ENCODE measurements around the gene ZNF516. TPM values are rescaled to one million over a fixed set of nuclear protein-coding genes. Genes with fewer than 3 reads are reported as not detected.

ZNF516 gene
- total RNA-seq, 1 experiment from 2014 or later = 22.6 TPM

GRCh38 chr18:76454418-76454817 is 40.6 kb downstream of the ZNF516 start:
- Histone ChIP-seq H3K4me1 (ENCODE audit: insufficient read depth, low read length) (peaks cover 2% of the 10 kb centered on the region; the same call in 1 of the 2 replicates), H4K8ac (replicated peaks; ENCODE audit: insufficient read length, low read depth, low read length) (no peak overlapping the region), H3K27ac (ENCODE audit: insufficient read length, low read depth, low read length) (no peak overlapping the region), H3K9me3 (ENCODE audit: control insufficient read depth, low read depth, low read length) (no peaks in the 10 kb centered on the region), H3K4me2 (ENCODE audit: insufficient read depth, insufficient read length, low read length) (no peak overlapping the region), H2BK120ac (ENCODE audit: low read depth, low read length, poor library complexity, severe bottlenecking) (no peak overlapping the region), H3K9ac (ENCODE audit: extremely low read depth, insufficient read length, low read length) (no peak overlapping the region), H4K5ac (ENCODE audit: insufficient read length, low read depth, low read length) (no peak overlapping the region), H2AFZ (ENCODE audit: low read length) (no peak overlapping the region), H3K27me3 (ENCODE audit: insufficient read depth, low read length) (no peaks in the 10 kb centered on the region; the same call in 1 of the 2 replicates), H3K23me2 (ENCODE audit: insufficient read length, low read depth, low read length, poor library complexity, severe bottlenecking) (peaks cover 11% of the 10 kb centered on the region), H3K18ac (ENCODE audit: insufficient read length, low read depth, low read length) (no peak overlapping the region), H2BK15ac (ENCODE audit: low read depth, low read length) (no peak overlapping the region), H3K4ac (ENCODE audit: low read depth, low read length) (no peak overlapping the region), H4K20me1 (ENCODE audit: control insufficient read depth, insufficient read depth, insufficient read length) (no peaks in the 10 kb centered on the region), H3T11ph (ENCODE audit: low read length) (no peak overlapping the region), H2BK5ac (ENCODE audit: insufficient read length, low read length) (no peak overlapping the region), H2BK12ac (ENCODE audit: insufficient read length, low read depth, low read length) (no peak overlapping the region), H3K79me2 (ENCODE audit: insufficient read depth, low read length) (no peaks in the 10 kb centered on the region; the same call in 1 of the 2 replicates), H4K91ac (ENCODE audit: insufficient read length, low read depth, low read length) (no peak overlapping the region), H3K79me1 (ENCODE audit: insufficient read depth, low read depth, low read length, poor library complexity, severe bottlenecking) (no peaks in the 10 kb centered on the region), H3K56ac (ENCODE audit: insufficient read length, low read depth, low read length) (no peak overlapping the region), H3K23ac (ENCODE audit: insufficient read length, low read depth, low read length) (no peak overlapping the region), H2BK20ac (ENCODE audit: low read depth, low read length, poor library complexity, severe bottlenecking) (no peak overlapping the region), H2AK5ac (ENCODE audit: insufficient read length, low read length) (no peak overlapping the region), H3K14ac (ENCODE audit: insufficient read depth, low read length) (no peak overlapping the region)
- H3K4me1 Mint-ChIP-seq = peaks cover 51 to 63% of the 10 kb centered on the region in 2 experiments
- H3K27me3 Mint-ChIP-seq (ENCODE audit: low read depth) = peaks cover 15% of the 10 kb centered on the region
- no peak for TF ChIP-seq CTCF (conservative IDR thresholded peaks at IDR 0.05)
- no peak for DNase-seq
- no peak overlapping the region for H3K4me3 Mint-ChIP-seq
- H3K9me3 Mint-ChIP-seq = no peaks in the 10 kb centered on the region
- peaks cover 2 to 3% (median 3%) of the 10 kb centered on the region in 3 experiments; a peak in 5 of 7 replicates for H3K36me3 Mint-ChIP-seq (ENCODE audit: insufficient read depth in 1 of 3, low read depth in 3 of 3)
- WGBS (ENCODE audit: extremely low coverage, insufficient read length, low lambda C conversion rate) = no CpG with 5 or more reads among the region's 1 CpG
- no peak overlapping the region for H3K27ac Mint-ChIP-seq

Measured in H9 (cell line).